Liver (tissue), 9 donors: ENCODE measurements around the gene CCDC187. TPM values are rescaled to one million over a fixed set of nuclear protein-coding genes. Genes with fewer than 3 reads are reported as not detected.

ENCODE experiments used
- DNase-seq: peaks from one replicate; pipeline ENCODE4 v3.0.0-alpha.2; 2017; ENCODE audit warnings: low spot score
- H3K27ac ChIP-seq, 2 donors: one replicate each; pipeline ENCODE4 v1.7.0; 2013; ENCODE audit warnings: inconsistent platforms in 2 of 2, low read length in 2 of 2, control low read depth in 1 of 2, low read depth in 1 of 2, mild to moderate bottlenecking in 1 of 2
- H3K27me3 ChIP-seq, 4 donors: one replicate each; pipeline versions ENCODE4 v1.6.1 to v1.7.0; 2013; ENCODE audit warnings: low read length in 3 of 4, inconsistent platforms in 1 of 4, mild to moderate bottlenecking in 1 of 4, moderate library complexity in 1 of 4; ENCODE audit not compliant: control insufficient read depth in 4 of 4, insufficient read depth in 4 of 4
- H3K36me3 ChIP-seq, 4 donors: one replicate each; pipeline versions ENCODE4 v1.6.1 to v1.7.0; 2013; ENCODE audit warnings: low read length in 3 of 4, mild to moderate bottlenecking in 3 of 4, low read depth in 1 of 4, moderate library complexity in 1 of 4; ENCODE audit not compliant: control insufficient read depth in 4 of 4, insufficient read depth in 3 of 4
- H3K4me1 ChIP-seq, 4 donors: one replicate each; pipeline versions ENCODE4 v1.6.1 to v1.7.0; 2013; ENCODE audit warnings: low read length in 3 of 4, mild to moderate bottlenecking in 3 of 4, moderate library complexity in 1 of 4; ENCODE audit not compliant: control insufficient read depth in 4 of 4, insufficient read depth in 4 of 4
- H3K4me3 ChIP-seq, 3 donors: one replicate each; pipeline versions ENCODE4 v1.6.1 to v1.7.0; 2013; ENCODE audit warnings: low read length in 3 of 3, control low read depth in 1 of 3, low read depth in 1 of 3, mild to moderate bottlenecking in 1 of 3
- H3K9ac ChIP-seq, 2 donors: one replicate each; pipeline ENCODE4 v1.7.0; 2013; ENCODE audit warnings: low read length in 2 of 2, mild to moderate bottlenecking in 2 of 2, moderate library complexity in 2 of 2, control low read depth in 1 of 2, low read depth in 1 of 2
- H3K9me3 ChIP-seq, 4 donors: one replicate each; pipeline versions ENCODE4 v1.6.1 to v1.7.0; 2013; ENCODE audit warnings: low read length in 3 of 4; ENCODE audit not compliant: control insufficient read depth in 4 of 4
- EGR1 ChIP-seq, 2 donors: IDR thresholded peaks; 2 replicates each; pipeline ENCODE4 v1.6.1; 2016 to 2018; ENCODE audit warnings: antibody characterized with exemption in 2 of 2, low read depth in 2 of 2
- FOXA1 ChIP-seq: IDR thresholded peaks from 2 replicates; pipeline ENCODE4 v1.6.1; 2016; ENCODE audit warnings: antibody characterized with exemption
- GABPA ChIP-seq, 2 donors: IDR thresholded peaks in 1 of 2; conservative IDR thresholded peaks in 1 of 2; 2 replicates each; pipeline ENCODE4 v1.6.1; 2016; ENCODE audit warnings: antibody characterized with exemption in 2 of 2, mild to moderate bottlenecking in 1 of 2, moderate library complexity in 1 of 2
- HNF4A ChIP-seq, 2 donors: conservative IDR thresholded peaks; 2 replicates each; pipeline ENCODE4 v1.6.1; 2016; ENCODE audit warnings: antibody characterized with exemption in 2 of 2, mild to moderate bottlenecking in 2 of 2
- HNF4G ChIP-seq: IDR thresholded peaks from 2 replicates; pipeline ENCODE4 v1.6.1; 2016; ENCODE audit warnings: antibody characterized with exemption
- NR2F2 ChIP-seq: IDR thresholded peaks from 2 replicates; pipeline ENCODE4 v1.6.1; 2016; ENCODE audit warnings: antibody characterized with exemption
- RAD21 ChIP-seq, 2 donors: IDR thresholded peaks; 2 replicates each; pipeline ENCODE4 v1.6.1; 2016; ENCODE audit warnings: antibody characterized with exemption in 2 of 2, mild to moderate bottlenecking in 2 of 2
- SP1 ChIP-seq: IDR thresholded peaks from 2 replicates; pipeline ENCODE4 v1.6.1; 2018; ENCODE audit warnings: antibody characterized with exemption, mild to moderate bottlenecking
- TAF1 ChIP-seq: conservative IDR thresholded peaks from 2 replicates; pipeline ENCODE4 v1.6.1; 2016; ENCODE audit warnings: antibody characterized with exemption, mild to moderate bottlenecking
- YY1 ChIP-seq: IDR thresholded peaks from 2 replicates; pipeline ENCODE4 v1.6.1; 2016; ENCODE audit warnings: antibody characterized with exemption, mild to moderate bottlenecking
- whole genome bisulfite sequencing: extraction: QIAGEN DNeasy Blood & Tissue Kit; methylation state at CpG from one replicate; pipeline ENCODE4 v1.1.7; 2013; 5-methylcytosine and 5-hydroxymethylcytosine counted together
- polyA plus RNA-seq, 2 donors: library from polyadenylated mRNA; stranded (reverse) in 1 of 2; unstranded in 1 of 2; fragments of 200-250 nt in 1 of 2; fragments of >200 nt in 1 of 2; fragmentation: Nextera tagmentation in 1 of 2; extraction: Ambion mirVana in 1 of 2; gene quantifications; one replicate each; pipeline versions ENCODE4 v1.2.1 to v1.2.3, GENCODE V29; 2013 to 2015
- total RNA-seq, 2 donors: library from RNA; depleted of rRNA; stranded (reverse); fragments of >200 nt; gene quantifications; one replicate each; pipeline ENCODE4 v1.2.3, GENCODE V29; 2014
- TF ChIP-seq, protein P1 (sequence below): IDR thresholded peaks from 2 replicates; pipeline ENCODE4 v1.6.1; 2016; ENCODE audit warnings: antibody characterized with exemption, mild to moderate bottlenecking
- TF ChIP-seq, protein P2 (sequence below): IDR thresholded peaks from 2 replicates; pipeline ENCODE4 v1.6.1; 2016; ENCODE audit warnings: antibody characterized with exemption
- TF ChIP-seq, protein P3 (sequence below): IDR thresholded peaks from 2 replicates; pipeline ENCODE4 v1.6.1; 2016; ENCODE audit warnings: antibody characterized with exemption
- TF ChIP-seq, protein P4 (sequence below): fragments of 150-350 bp; IDR thresholded peaks from 2 replicates; pipeline ENCODE4 v1.5.1; 2017; ENCODE audit warnings: improper control_type of control experiment, low read depth, low read length; ENCODE audit not compliant: missing input control
- TF ChIP-seq, protein P5 (sequence below): IDR thresholded peaks from 2 replicates; pipeline ENCODE4 v1.6.1; 2016; ENCODE audit warnings: antibody characterized with exemption
- donor health status: healthy.
- donor health status: healthy.
- donor health status: healthy.
- donor health status: healthy.
- donor health status: healthy.

CCDC187 gene
- total and polyA plus RNA-seq, 4 donors = 0.05 TPM; not detected in 3

DNA sequence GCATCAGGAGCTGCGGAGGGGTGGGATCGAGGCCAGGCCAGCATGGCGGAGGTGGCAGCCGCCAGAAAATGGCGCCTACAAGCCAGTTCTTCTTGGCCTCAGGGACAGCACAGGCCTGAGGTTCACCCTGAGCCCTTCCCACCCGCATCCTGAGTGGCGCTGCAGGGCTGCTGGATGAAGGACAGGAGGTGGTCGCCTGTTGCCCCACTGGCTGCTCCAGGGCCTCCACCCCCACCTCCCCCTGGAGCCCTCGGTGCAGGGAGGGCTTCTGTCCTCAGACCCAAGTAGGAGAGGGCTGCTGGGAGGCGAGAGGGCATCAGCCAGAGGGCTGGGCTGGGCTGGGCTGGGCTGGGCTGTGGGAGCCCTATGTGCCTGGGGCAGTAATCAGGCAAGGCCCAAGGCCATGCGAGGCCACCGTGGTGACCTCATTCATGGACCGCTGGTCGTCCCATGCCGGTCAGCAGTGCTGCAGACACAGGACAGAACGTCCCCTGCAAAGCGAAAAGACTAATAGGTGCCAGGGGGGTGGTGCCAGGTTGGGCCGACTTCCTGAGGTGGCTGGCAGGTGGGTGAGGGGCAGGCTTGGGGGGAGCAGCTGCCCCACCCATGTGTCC is 37.3 kb upstream of the CCDC187 start:
- no peaks in the 10 kb centered on the region for H3K9me3 ChIP-seq
- no peak for DNase-seq
- 83% methylated on average over 18 of the region's 18 CpGs for WGBS
- no peak overlapping the region for H3K4me3 ChIP-seq
- H3K9ac ChIP-seq = no peak overlapping the region
- no peak overlapping the region for H3K27ac ChIP-seq
- no peaks in the 10 kb centered on the region for H3K27me3 ChIP-seq
- H3K36me3 ChIP-seq = no peaks in the 10 kb centered on the region
- peaks cover 0 to 11% (median 6%) of the 10 kb centered on the region in 4 donors for H3K4me1 ChIP-seq
- TF ChIP-seq GABPA (IDR thresholded peaks at IDR 0.05 in 1 of 2, conservative IDR thresholded peaks at IDR 0.05 in 1 of 2) (no peak), SP1 (no peak), HNF4G (no peak), FOXA1 (no peak), RAD21 (IDR thresholded peaks at IDR 0.05) (no peak), NR2F2 (no peak), YY1 (no peak), TAF1 (no peak), HNF4A (conservative IDR thresholded peaks at IDR 0.05) (no peak), EGR1 (IDR thresholded peaks at IDR 0.05; ENCODE audit: low read depth in 2 of 2) (no peak)
- TF ChIP-seq, protein P1, sequence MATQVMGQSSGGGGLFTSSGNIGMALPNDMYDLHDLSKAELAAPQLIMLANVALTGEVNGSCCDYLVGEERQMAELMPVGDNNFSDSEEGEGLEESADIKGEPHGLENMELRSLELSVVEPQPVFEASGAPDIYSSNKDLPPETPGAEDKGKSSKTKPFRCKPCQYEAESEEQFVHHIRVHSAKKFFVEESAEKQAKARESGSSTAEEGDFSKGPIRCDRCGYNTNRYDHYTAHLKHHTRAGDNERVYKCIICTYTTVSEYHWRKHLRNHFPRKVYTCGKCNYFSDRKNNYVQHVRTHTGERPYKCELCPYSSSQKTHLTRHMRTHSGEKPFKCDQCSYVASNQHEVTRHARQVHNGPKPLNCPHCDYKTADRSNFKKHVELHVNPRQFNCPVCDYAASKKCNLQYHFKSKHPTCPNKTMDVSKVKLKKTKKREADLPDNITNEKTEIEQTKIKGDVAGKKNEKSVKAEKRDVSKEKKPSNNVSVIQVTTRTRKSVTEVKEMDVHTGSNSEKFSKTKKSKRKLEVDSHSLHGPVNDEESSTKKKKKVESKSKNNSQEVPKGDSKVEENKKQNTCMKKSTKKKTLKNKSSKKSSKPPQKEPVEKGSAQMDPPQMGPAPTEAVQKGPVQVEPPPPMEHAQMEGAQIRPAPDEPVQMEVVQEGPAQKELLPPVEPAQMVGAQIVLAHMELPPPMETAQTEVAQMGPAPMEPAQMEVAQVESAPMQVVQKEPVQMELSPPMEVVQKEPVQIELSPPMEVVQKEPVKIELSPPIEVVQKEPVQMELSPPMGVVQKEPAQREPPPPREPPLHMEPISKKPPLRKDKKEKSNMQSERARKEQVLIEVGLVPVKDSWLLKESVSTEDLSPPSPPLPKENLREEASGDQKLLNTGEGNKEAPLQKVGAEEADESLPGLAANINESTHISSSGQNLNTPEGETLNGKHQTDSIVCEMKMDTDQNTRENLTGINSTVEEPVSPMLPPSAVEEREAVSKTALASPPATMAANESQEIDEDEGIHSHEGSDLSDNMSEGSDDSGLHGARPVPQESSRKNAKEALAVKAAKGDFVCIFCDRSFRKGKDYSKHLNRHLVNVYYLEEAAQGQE = no peak
- TF ChIP-seq, protein P2, sequence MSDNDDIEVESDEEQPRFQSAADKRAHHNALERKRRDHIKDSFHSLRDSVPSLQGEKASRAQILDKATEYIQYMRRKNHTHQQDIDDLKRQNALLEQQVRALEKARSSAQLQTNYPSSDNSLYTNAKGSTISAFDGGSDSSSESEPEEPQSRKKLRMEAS = no peak
- TF ChIP-seq, protein P3, sequence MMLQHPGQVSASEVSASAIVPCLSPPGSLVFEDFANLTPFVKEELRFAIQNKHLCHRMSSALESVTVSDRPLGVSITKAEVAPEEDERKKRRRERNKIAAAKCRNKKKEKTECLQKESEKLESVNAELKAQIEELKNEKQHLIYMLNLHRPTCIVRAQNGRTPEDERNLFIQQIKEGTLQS = no peak
- TF ChIP-seq, protein P4, sequence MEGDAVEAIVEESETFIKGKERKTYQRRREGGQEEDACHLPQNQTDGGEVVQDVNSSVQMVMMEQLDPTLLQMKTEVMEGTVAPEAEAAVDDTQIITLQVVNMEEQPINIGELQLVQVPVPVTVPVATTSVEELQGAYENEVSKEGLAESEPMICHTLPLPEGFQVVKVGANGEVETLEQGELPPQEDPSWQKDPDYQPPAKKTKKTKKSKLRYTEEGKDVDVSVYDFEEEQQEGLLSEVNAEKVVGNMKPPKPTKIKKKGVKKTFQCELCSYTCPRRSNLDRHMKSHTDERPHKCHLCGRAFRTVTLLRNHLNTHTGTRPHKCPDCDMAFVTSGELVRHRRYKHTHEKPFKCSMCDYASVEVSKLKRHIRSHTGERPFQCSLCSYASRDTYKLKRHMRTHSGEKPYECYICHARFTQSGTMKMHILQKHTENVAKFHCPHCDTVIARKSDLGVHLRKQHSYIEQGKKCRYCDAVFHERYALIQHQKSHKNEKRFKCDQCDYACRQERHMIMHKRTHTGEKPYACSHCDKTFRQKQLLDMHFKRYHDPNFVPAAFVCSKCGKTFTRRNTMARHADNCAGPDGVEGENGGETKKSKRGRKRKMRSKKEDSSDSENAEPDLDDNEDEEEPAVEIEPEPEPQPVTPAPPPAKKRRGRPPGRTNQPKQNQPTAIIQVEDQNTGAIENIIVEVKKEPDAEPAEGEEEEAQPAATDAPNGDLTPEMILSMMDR = no peak
- TF ChIP-seq, protein P5, sequence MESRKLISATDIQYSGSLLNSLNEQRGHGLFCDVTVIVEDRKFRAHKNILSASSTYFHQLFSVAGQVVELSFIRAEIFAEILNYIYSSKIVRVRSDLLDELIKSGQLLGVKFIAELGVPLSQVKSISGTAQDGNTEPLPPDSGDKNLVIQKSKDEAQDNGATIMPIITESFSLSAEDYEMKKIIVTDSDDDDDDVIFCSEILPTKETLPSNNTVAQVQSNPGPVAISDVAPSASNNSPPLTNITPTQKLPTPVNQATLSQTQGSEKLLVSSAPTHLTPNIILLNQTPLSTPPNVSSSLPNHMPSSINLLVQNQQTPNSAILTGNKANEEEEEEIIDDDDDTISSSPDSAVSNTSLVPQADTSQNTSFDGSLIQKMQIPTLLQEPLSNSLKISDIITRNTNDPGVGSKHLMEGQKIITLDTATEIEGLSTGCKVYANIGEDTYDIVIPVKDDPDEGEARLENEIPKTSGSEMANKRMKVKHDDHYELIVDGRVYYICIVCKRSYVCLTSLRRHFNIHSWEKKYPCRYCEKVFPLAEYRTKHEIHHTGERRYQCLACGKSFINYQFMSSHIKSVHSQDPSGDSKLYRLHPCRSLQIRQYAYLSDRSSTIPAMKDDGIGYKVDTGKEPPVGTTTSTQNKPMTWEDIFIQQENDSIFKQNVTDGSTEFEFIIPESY = no peak
